HEK293 (cell line): Measurements from ENCODE around the gene CWC22.

Experiments
- CTCF ChIA-PET: fragments of 350-600 bp; formaldehyde crosslinking; extraction: SDS; loops from one replicate; lab custom pipeline; 2021; ENCODE audit warnings: antibody characterized with exemption; lab: Yijun Ruan, JAX
- POLR2A ChIA-PET: fragments of 300-600 bp; formaldehyde crosslinking; extraction: SDS; loops from one replicate; lab custom pipeline; 2020; ENCODE audit warnings: antibody characterized with exemption, inconsistent platforms; lab: Yijun Ruan, JAX
- H3K27ac ChIP-seq: fragments of 200-500 bp; sonication (Bioruptor generic); 2 replicates; pipeline ENCODE4 v1.5.1; 2014; ENCODE audit warnings: low read depth, low read length, control low read depth, inconsistent platforms; ENCODE audit errors: extremely low read depth
- H3K36me3 ChIP-seq, 2 experiments: fragments of 200-500 bp in 1 of 2; sonication (Bioruptor generic) in 1 of 2; 1 replicate in 1 of 2; 2 replicates in 1 of 2; pipeline ENCODE4 v1.5.1; 2014 to 2017; ENCODE audit warnings: inconsistent platforms in 2 of 2, low read length in 2 of 2; ENCODE audit not compliant: control insufficient read depth in 2 of 2, insufficient read depth in 1 of 2
- H3K4me1 ChIP-seq: fragments of 200-500 bp; sonication (Bioruptor generic); 2 replicates; pipeline ENCODE4 v1.5.1; 2014; ENCODE audit warnings: mild to moderate bottlenecking, low read length, inconsistent platforms; ENCODE audit not compliant: control insufficient read depth, insufficient read depth
- H3K4me3 ChIP-seq: 2 replicates; pipeline ENCODE4 v1.5.1; 2011; ENCODE audit warnings: low read depth, mild to moderate bottlenecking, control low read depth, low read length, moderate library complexity
- H3K9me3 ChIP-seq: fragments of 200-500 bp; sonication (Bioruptor generic); 2 replicates; pipeline ENCODE4 v1.5.1; 2014; ENCODE audit warnings: low read depth, low read length, inconsistent platforms; ENCODE audit not compliant: control insufficient read depth, insufficient read depth
- BCL11B ChIP-seq: fragments of 450-650 bp; formaldehyde crosslinking; IDR thresholded peaks from 2 replicates; pipeline ENCODE4 v1.5.1; 2016; ENCODE audit warnings: low read depth, missing biosample characterization, missing genetic modification characterization
- EGR2 ChIP-seq: fragments of 450-650 bp; formaldehyde crosslinking; IDR thresholded peaks from 2 replicates; pipeline ENCODE4 v1.5.1; 2016; ENCODE audit warnings: low read depth, missing biosample characterization, missing genetic modification characterization
- KLF1 ChIP-seq: fragments of 450-650 bp; formaldehyde crosslinking; IDR thresholded peaks from 2 replicates; pipeline ENCODE4 v1.5.1; 2016; ENCODE audit warnings: missing biosample characterization, missing genetic modification characterization
- MYNN ChIP-seq: fragments of 450-650 bp; formaldehyde crosslinking; IDR thresholded peaks from 2 replicates; pipeline ENCODE4 v1.5.1; 2016; ENCODE audit warnings: missing biosample characterization, missing genetic modification characterization, borderline replicate concordance
- PBX3 ChIP-seq: sonication (generic); formaldehyde crosslinking; IDR thresholded peaks from 2 replicates; pipeline ENCODE4 v1.8.1; 2022; ENCODE audit warnings: mild to moderate bottlenecking, moderate library complexity, missing genetic modification reagents
- PRDM6 ChIP-seq: fragments of 450-650 bp; formaldehyde crosslinking; IDR thresholded peaks from 2 replicates; pipeline ENCODE4 v1.5.1; 2017; ENCODE audit warnings: missing biosample characterization, missing genetic modification characterization
- REST ChIP-seq: fragments of 450-650 bp; formaldehyde crosslinking; IDR thresholded peaks from 2 replicates; pipeline ENCODE4 v1.5.1; 2016; ENCODE audit warnings: missing biosample characterization, missing genetic modification characterization
- ZBTB1 ChIP-seq: fragments of 450-650 bp; formaldehyde crosslinking; IDR thresholded peaks from 2 replicates; pipeline ENCODE4 v1.5.1; 2016; ENCODE audit warnings: missing biosample characterization, missing genetic modification characterization
- ZBTB17 ChIP-seq: fragments of 450-650 bp; formaldehyde crosslinking; IDR thresholded peaks from 2 replicates; pipeline ENCODE4 v1.5.1; 2016; ENCODE audit warnings: missing biosample characterization, missing genetic modification characterization
- ZBTB8A ChIP-seq: fragments of 450-650 bp; formaldehyde crosslinking; IDR thresholded peaks from 2 replicates; pipeline ENCODE4 v1.5.1; 2016; ENCODE audit warnings: missing biosample characterization, missing genetic modification characterization
- ZNF133 ChIP-seq: fragments of 450-650 bp; formaldehyde crosslinking; IDR thresholded peaks from 2 replicates; pipeline ENCODE4 v1.5.1; 2016; ENCODE audit warnings: missing biosample characterization, missing genetic modification characterization
- ZNF146 ChIP-seq: fragments of 450-650 bp; formaldehyde crosslinking; IDR thresholded peaks from 2 replicates; pipeline ENCODE4 v1.5.1; 2016; ENCODE audit warnings: missing biosample characterization, missing genetic modification characterization
- ZNF23 ChIP-seq: fragments of 450-650 bp; formaldehyde crosslinking; IDR thresholded peaks from 2 replicates; pipeline ENCODE4 v1.5.1; 2016; ENCODE audit warnings: missing biosample characterization, missing genetic modification characterization, borderline replicate concordance
- ZNF324 ChIP-seq: fragments of 450-650 bp; formaldehyde crosslinking; IDR thresholded peaks from 2 replicates; pipeline ENCODE4 v1.5.1; 2016; ENCODE audit warnings: missing biosample characterization, missing genetic modification characterization
- ZNF416 ChIP-seq: fragments of 450-650 bp; formaldehyde crosslinking; IDR thresholded peaks from 2 replicates; pipeline ENCODE4 v1.5.1; 2016; ENCODE audit warnings: missing biosample characterization, missing genetic modification characterization
- ZNF571 ChIP-seq: fragments of 450-650 bp; formaldehyde crosslinking; IDR thresholded peaks from 2 replicates; pipeline ENCODE4 v1.5.0; 2017; ENCODE audit warnings: missing biosample characterization, missing genetic modification characterization
- ZNF610 ChIP-seq: fragments of 450-650 bp; formaldehyde crosslinking; IDR thresholded peaks from 2 replicates; pipeline ENCODE4 v1.5.1; 2016; ENCODE audit warnings: missing biosample characterization, missing genetic modification characterization, borderline replicate concordance
- ZNF76 ChIP-seq: fragments of 450-650 bp; formaldehyde crosslinking; IDR thresholded peaks from 2 replicates; pipeline ENCODE4; 2016; ENCODE audit warnings: low read depth, missing biosample characterization, missing genetic modification characterization, borderline replicate concordance
- ZNF830 ChIP-seq: fragments of 450-650 bp; IDR thresholded peaks from 2 replicates; pipeline ENCODE4 v1.5.0; 2018; ENCODE audit warnings: missing biosample characterization, missing genetic modification characterization, low read depth, mild to moderate bottlenecking, moderate library complexity
- ZSCAN30 ChIP-seq: fragments of 450-650 bp; IDR thresholded peaks from 2 replicates; pipeline ENCODE4 v1.5.1; 2018; ENCODE audit warnings: missing biosample characterization, mild to moderate bottlenecking, missing genetic modification characterization, moderate library complexity

The CWC22 gene

DNA sequence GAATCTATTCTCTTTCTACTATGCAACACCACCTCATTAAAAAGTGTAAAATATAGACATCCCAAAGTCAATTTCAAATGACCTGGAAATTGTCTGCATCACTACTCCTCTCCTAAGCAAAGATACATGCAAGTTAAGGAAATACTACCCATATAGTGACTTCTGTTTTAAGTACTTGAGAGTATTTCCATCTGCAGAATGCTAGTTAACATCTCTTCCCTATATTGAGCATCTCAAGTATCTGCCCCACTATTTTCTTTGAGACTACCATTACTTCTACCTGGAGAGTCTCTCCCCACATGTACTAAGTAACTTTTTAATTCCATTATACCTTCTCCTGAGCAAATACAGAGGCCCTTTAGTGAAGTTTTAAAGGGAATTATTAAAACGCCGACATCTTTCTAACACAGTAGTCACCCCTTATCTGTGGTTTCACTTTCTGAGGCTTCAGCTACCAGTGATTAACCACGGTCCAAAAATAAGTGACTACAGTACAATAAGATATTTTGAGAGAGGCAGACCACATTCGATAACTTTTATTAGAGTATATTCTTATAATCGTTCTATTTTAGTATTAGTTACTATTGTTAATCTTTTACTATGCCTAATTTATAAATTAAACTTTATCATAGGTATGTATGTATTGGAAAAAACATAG lies 21.8 kb downstream of the CWC22 start:
- Histone ChIP-seq H3K4me3 (no peak overlapping the region), H3K36me3 (peaks cover 19 to 74% of the 10 kb centered on the region in 2 experiments; a peak in 2 of 3 replicates)
- no peak for TF ChIP-seq ZBTB1
- no peak for TF ChIP-seq MYNN (tag by site-specific recombination)
- TF ChIP-seq BCL11B (tag by site-specific recombination) = no peak
- TF ChIP-seq ZBTB8A = no peak
- no peak for TF ChIP-seq ZNF324 (tag by site-specific recombination)
- TF ChIP-seq, all 188 proteins: peak for 0
- H3K9me3 ChIP-seq = no peaks in the 10 kb centered on the region
- ChIA-PET CTCF (no interaction called here), POLR2A (no interaction called here)
- no peaks in the 10 kb centered on the region for H3K4me1 ChIP-seq
- no peak overlapping the region for H3K27ac ChIP-seq

DNA sequence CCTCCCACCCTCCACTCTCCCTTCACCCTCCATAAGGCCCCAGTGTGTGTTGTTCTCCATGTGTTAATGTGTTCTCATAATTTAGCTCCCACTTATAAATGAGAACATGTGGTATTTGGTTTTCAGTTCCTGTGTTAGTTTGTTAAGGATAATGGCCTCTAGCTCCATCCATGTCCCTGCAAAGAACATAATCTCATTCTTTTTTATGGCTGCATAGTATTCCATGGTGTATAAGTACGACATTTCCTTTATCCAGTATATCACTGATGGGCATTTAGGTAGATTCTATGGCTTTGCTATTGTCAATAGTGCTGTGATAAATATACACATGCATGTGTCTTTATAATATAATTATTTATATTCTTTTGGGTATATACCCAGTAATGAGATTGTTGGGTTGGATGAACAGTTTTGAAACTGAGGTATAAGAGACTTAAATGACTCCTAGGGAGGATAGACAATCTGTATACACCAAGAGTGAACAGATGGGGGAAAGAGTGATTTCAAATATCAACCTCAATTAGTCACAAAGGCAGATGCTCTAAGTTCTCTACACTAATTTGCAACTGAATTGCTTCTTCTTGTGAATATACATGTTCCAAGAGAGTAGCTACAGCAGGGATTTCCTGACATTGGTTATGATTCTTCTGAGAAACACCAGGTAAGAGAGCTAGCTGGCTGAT lies 23.7 kb downstream of the CWC22 start:
- H3K27ac ChIP-seq = no peak overlapping the region
- TF ChIP-seq ZNF146 (peak; percentile 84), ZNF23 (tag by site-specific recombination) (no peak), ZNF571 (tag by site-specific recombination) (no peak)
- H3K4me3 ChIP-seq = no peak overlapping the region
- H3K36me3 ChIP-seq = peaks cover 25 to 86% of the 10 kb centered on the region in 2 experiments; a peak in 2 of 3 replicates
- H3K4me1 ChIP-seq = no peaks in the 10 kb centered on the region
- H3K9me3 ChIP-seq = no peaks in the 10 kb centered on the region
- CTCF ChIA-PET = interaction anchor here (0.6 kb wide), 1 partner anchor 176 kb away, joined by 3 read pairs; no protein-coding TSS in a partner anchor
- POLR2A ChIA-PET = no interaction called here

GRCh38 chr2:179981085-179981484 lies 26.0 kb downstream of the CWC22 start:
- TF ChIP-seq ZNF76 (tag by site-specific recombination) (no peak), PRDM6 (0 out of 2 replicates have a peak, but pooled peaks have one; percentile 17)
- no peaks in the 10 kb centered on the region for H3K9me3 ChIP-seq
- ChIA-PET POLR2A (no interaction called here), CTCF (no interaction called here)
- peaks cover 31 to 82% of the 10 kb centered on the region in 2 experiments for H3K36me3 ChIP-seq
- no peak overlapping the region for H3K27ac ChIP-seq
- no peaks in the 10 kb centered on the region for H3K4me1 ChIP-seq
- no peak overlapping the region for H3K4me3 ChIP-seq

- H3K36me3 ChIP-seq = peaks cover 39 to 62% of the 10 kb centered on the region in 2 experiments
- CTCF ChIA-PET = interaction anchor here (0.6 kb wide), 1 partner anchor 84 kb away, joined by 3 read pairs; no protein-coding TSS in a partner anchor
- no peak for TF ChIP-seq PBX3 (CRISPR knock-in tag)
- TF ChIP-seq EGR2 = no peak
- TF ChIP-seq ZNF610 (tag by site-specific recombination) = no peak
- TF ChIP-seq ZNF830 (tag by site-specific recombination) = no peak
- TF ChIP-seq KLF1 (tag by site-specific recombination) = no peak
- no peak for TF ChIP-seq ZNF133 (tag by site-specific recombination)
- no peak for TF ChIP-seq REST (tag by site-specific recombination)
- TF ChIP-seq ZBTB17 = no peak
- no peak for TF ChIP-seq ZSCAN30 (tag by site-specific recombination)
- TF ChIP-seq ZNF416 (tag by site-specific recombination) = no peak
Measured at GRCh38 chr2:179974761-179975160, 32.3 kb downstream of the CWC22 start.

More at GRCh38 chr2:179974761-179975160, 32.3 kb downstream of the CWC22 start:
- POLR2A ChIA-PET = no interaction called here
- Histone ChIP-seq H3K27ac (no peak overlapping the region), H3K4me1 (no peaks in the 10 kb centered on the region), H3K9me3 (no peaks in the 10 kb centered on the region), H3K4me3 (no peak overlapping the region)
